ENCODE data around the gene FGF3. TPM values are rescaled to one million over a fixed set of nuclear protein-coding genes. Genes with fewer than 3 reads are reported as not detected.

FGF3 gene
- total RNA-seq, 1 donor from 2014 or later: not detected

- H3K9me3 Mint-ChIP-seq: no peaks in the 10 kb centered on the region
- no peak for TF ChIP-seq CTCF (IDR thresholded peaks at IDR 0.05; ENCODE audit: unreplicated experiment)
- no peak overlapping the region for H3K27ac Mint-ChIP-seq
- H3K27me3 Mint-ChIP-seq (ENCODE audit: low read depth): peaks cover 51% of the 10 kb centered on the region
- H3K36me3 Mint-ChIP-seq: no peaks in the 10 kb centered on the region
- no peak overlapping the region for H3K4me3 Mint-ChIP-seq
- peak in 1 of 2 experiments; percentile 17 for DNase-seq (ENCODE audit: low spot score in 2 of 2, unreplicated experiment in 2 of 2)
- no peaks in the 10 kb centered on the region for H3K4me1 Mint-ChIP-seq
Observed at GRCh38 chr11:69861901-69862300, 42.7 kb upstream of the FGF3 start.

- H3K4me1 Mint-ChIP-seq: no peaks in the 10 kb centered on the region
- no peaks in the 10 kb centered on the region for H3K9me3 Mint-ChIP-seq
- DNase-seq (ENCODE audit: low spot score in 2 of 2, unreplicated experiment in 2 of 2): no peak
- no peak overlapping the region for H3K4me3 Mint-ChIP-seq
- H3K27me3 Mint-ChIP-seq (ENCODE audit: low read depth): peaks cover 56% of the 10 kb centered on the region
- no peak for TF ChIP-seq CTCF (IDR thresholded peaks at IDR 0.05; ENCODE audit: unreplicated experiment)
- H3K36me3 Mint-ChIP-seq: no peaks in the 10 kb centered on the region
- H3K27ac Mint-ChIP-seq: no peak overlapping the region
Observed at GRCh38 chr11:69860796-69861445, 41.7 kb upstream of the FGF3 start.

GRCh38 chr11:69860244-69860643 is 41.0 kb upstream of the FGF3 start:
- peaks cover 56% of the 10 kb centered on the region for H3K27me3 Mint-ChIP-seq (ENCODE audit: low read depth)
- no peak overlapping the region for H3K4me3 Mint-ChIP-seq
- no peak for TF ChIP-seq CTCF (IDR thresholded peaks at IDR 0.05; ENCODE audit: unreplicated experiment)
- H3K27ac Mint-ChIP-seq: no peak overlapping the region
- no peak for DNase-seq (ENCODE audit: low spot score in 2 of 2, unreplicated experiment in 2 of 2)
- no peaks in the 10 kb centered on the region for H3K9me3 Mint-ChIP-seq
- no peaks in the 10 kb centered on the region for H3K36me3 Mint-ChIP-seq
- no peaks in the 10 kb centered on the region for H3K4me1 Mint-ChIP-seq

- TF ChIP-seq CTCF (IDR thresholded peaks at IDR 0.05; ENCODE audit: unreplicated experiment): no peak
- no peaks in the 10 kb centered on the region for H3K36me3 Mint-ChIP-seq
- no peaks in the 10 kb centered on the region for H3K4me1 Mint-ChIP-seq
- no peaks in the 10 kb centered on the region for H3K9me3 Mint-ChIP-seq
- H3K27me3 Mint-ChIP-seq (ENCODE audit: low read depth): peaks cover 59% of the 10 kb centered on the region
- no peak for DNase-seq (ENCODE audit: low spot score in 2 of 2, unreplicated experiment in 2 of 2)
- no peak overlapping the region for H3K27ac Mint-ChIP-seq
- H3K4me3 Mint-ChIP-seq: no peak overlapping the region
Observed at GRCh38 chr11:69859275-69859934, 40.2 kb upstream of the FGF3 start.

GRCh38 chr11:69855421-69855820 is 36.2 kb upstream of the FGF3 start:
- Mint-ChIP-seq H3K27ac (no peak overlapping the region), H3K36me3 (no peaks in the 10 kb centered on the region), H3K27me3 (ENCODE audit: low read depth) (peaks cover 67% of the 10 kb centered on the region), H3K9me3 (peaks cover 10% of the 10 kb centered on the region), H3K4me1 (no peaks in the 10 kb centered on the region), H3K4me3 (no peak overlapping the region)
- TF ChIP-seq CTCF (IDR thresholded peaks at IDR 0.05; ENCODE audit: unreplicated experiment): no peak
- no peak for DNase-seq (ENCODE audit: low spot score in 2 of 2, unreplicated experiment in 2 of 2)
